Neuronal stem cell (in vitro differentiated cells): ENCODE measurements around the gene SOSTDC1.

Experiments used
- DNase-seq: peaks from one replicate; pipeline ENCODE4 v3.0.0-alpha.2; 2013; ENCODE audit warnings: low spot score
- H2AFZ ChIP-seq: one replicate; pipeline ENCODE4 v1.6.1; 2013; ENCODE audit warnings: mild to moderate bottlenecking, low read length, inconsistent platforms
- H2AK5ac ChIP-seq: 2 replicates; pipeline ENCODE4 v1.6.1; 2013; ENCODE audit warnings: low read depth, mild to moderate bottlenecking, inconsistent platforms, low read length, moderate library complexity, mixed read lengths
- H2BK120ac ChIP-seq: 2 replicates; pipeline ENCODE4 v1.6.1; 2013; ENCODE audit warnings: low read depth, mild to moderate bottlenecking, inconsistent platforms, low read length, moderate library complexity, mixed read lengths
- H2BK12ac ChIP-seq: one replicate; pipeline ENCODE4 v1.6.1; 2013; ENCODE audit warnings: low read length, inconsistent platforms
- H2BK15ac ChIP-seq: 2 replicates; pipeline ENCODE4 v1.6.1; 2013; ENCODE audit warnings: mild to moderate bottlenecking, low read length, inconsistent platforms, mixed read lengths
- H2BK5ac ChIP-seq: one replicate; pipeline ENCODE4 v1.6.1; 2013; ENCODE audit warnings: inconsistent platforms, mild to moderate bottlenecking, low read length, moderate library complexity
- H3K14ac ChIP-seq: one replicate; pipeline ENCODE4 v1.6.1; 2013; ENCODE audit warnings: low read length, inconsistent platforms
- H3K18ac ChIP-seq: 2 replicates; pipeline ENCODE4 v1.6.1; 2013; ENCODE audit warnings: low read length, inconsistent platforms
- H3K23ac ChIP-seq: 2 replicates; pipeline ENCODE4 v1.6.1; 2013; ENCODE audit warnings: low read depth, mild to moderate bottlenecking, mixed read lengths, low read length, inconsistent platforms; ENCODE audit not compliant: poor library complexity
- H3K27ac ChIP-seq: replicated peaks from 3 replicates; pipeline ENCODE4 v1.5.1; 2013; ENCODE audit warnings: low read length, inconsistent platforms
- H3K27me3 ChIP-seq, 3 experiments: 2 replicates each; pipeline ENCODE4 v1.6.1; 2013; ENCODE audit warnings: low read length in 3 of 3, mild to moderate bottlenecking in 2 of 3, inconsistent platforms in 1 of 3, low read depth in 1 of 3, mixed read lengths in 1 of 3, moderate library complexity in 1 of 3; ENCODE audit not compliant: control insufficient read depth in 3 of 3, insufficient read depth in 3 of 3
- H3K36me3 ChIP-seq, 2 donors: replicated peaks in 1 of 2; 2 replicates each; pipeline ENCODE4 v1.6.1; 2013; ENCODE audit warnings: low read length in 2 of 2; ENCODE audit not compliant: control insufficient read depth in 2 of 2, insufficient read depth in 2 of 2
- H3K4ac ChIP-seq: 2 replicates; pipeline ENCODE4 v1.6.1; 2013; ENCODE audit warnings: inconsistent platforms, mild to moderate bottlenecking, low read length, moderate library complexity
- H3K4me1 ChIP-seq, 2 donors: 1 replicate in 1 of 2; 2 replicates in 1 of 2; pipeline ENCODE4 v1.6.1; 2013; ENCODE audit warnings: low read length in 2 of 2, low read depth in 1 of 2; ENCODE audit not compliant: control insufficient read depth in 2 of 2, insufficient read depth in 1 of 2
- H3K4me2 ChIP-seq: one replicate; pipeline ENCODE4 v1.6.1; 2013; ENCODE audit warnings: mild to moderate bottlenecking, low read length, inconsistent platforms; ENCODE audit not compliant: insufficient read depth, poor library complexity, severe bottlenecking
- H3K4me3 ChIP-seq, 2 donors: 2 replicates each; pipeline ENCODE4 v1.5.1; 2013; ENCODE audit warnings: low read length in 2 of 2, mild to moderate bottlenecking in 2 of 2, inconsistent platforms in 1 of 2, moderate library complexity in 1 of 2
- H3K79me1 ChIP-seq: one replicate; pipeline ENCODE4 v1.6.1; 2013; ENCODE audit warnings: low read depth, mild to moderate bottlenecking, inconsistent platforms, low read length, moderate library complexity
- H3K9ac ChIP-seq: one replicate; pipeline ENCODE4 v1.6.1; 2013; ENCODE audit warnings: mild to moderate bottlenecking, low read depth, low read length, inconsistent platforms; ENCODE audit not compliant: poor library complexity
- H3K9me3 ChIP-seq, 2 donors: replicated peaks in 1 of 2; 2 replicates each; pipeline versions ENCODE3 to v1.6.1; 2013; ENCODE audit warnings: low read length in 2 of 2, mild to moderate bottlenecking in 2 of 2, inconsistent platforms in 1 of 2, low read depth in 1 of 2, mixed read lengths in 1 of 2, moderate library complexity in 1 of 2; ENCODE audit not compliant: control insufficient read depth in 2 of 2, insufficient read depth in 1 of 2
- H4K8ac ChIP-seq: one replicate; pipeline ENCODE4 v1.6.1; 2013; ENCODE audit warnings: low read depth, mild to moderate bottlenecking, inconsistent platforms, low read length, moderate library complexity
- H4K91ac ChIP-seq: one replicate; pipeline ENCODE4 v1.6.1; 2013; ENCODE audit warnings: low read length, low read depth, mild to moderate bottlenecking, inconsistent platforms; ENCODE audit not compliant: poor library complexity
- WGBS, 2 donors: extraction: QIAGEN DNeasy Blood & Tissue Kit; methylation state at CpG; one replicate each; pipeline ENCODE4 v1.1.7; 2013; ENCODE audit warnings: missing lambda C conversion rate in 2 of 2, mixed read lengths in 1 of 2; ENCODE audit not compliant: insufficient read length in 2 of 2, insufficient replicate concordance in 1 of 2; ENCODE audit errors: extremely low coverage in 2 of 2; 5-methylcytosine and 5-hydroxymethylcytosine counted together

Gene SOSTDC1

DNA sequence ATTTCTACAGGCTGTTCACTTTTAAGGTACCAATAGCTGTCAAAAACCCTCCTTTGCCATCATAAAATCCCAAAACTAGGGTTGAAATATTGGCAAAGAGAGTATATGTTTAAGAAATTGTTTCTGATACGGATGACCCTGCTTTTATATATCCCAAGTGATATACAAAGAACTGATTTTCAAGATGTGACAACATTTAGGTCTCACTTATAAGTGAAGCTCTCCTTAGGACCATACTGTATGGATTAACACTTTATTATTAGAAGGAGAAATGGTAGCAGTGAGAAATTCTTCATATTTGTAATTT lies 33.2 kb downstream of the SOSTDC1 start:
- H2BK12ac ChIP-seq = no peak overlapping the region
- H3K23ac ChIP-seq = no peak overlapping the region
- H3K79me1 ChIP-seq = no peaks in the 10 kb centered on the region
- no peak overlapping the region for H2BK5ac ChIP-seq
- no peak overlapping the region for H3K14ac ChIP-seq
- no peak overlapping the region for H3K4me3 ChIP-seq
- DNase-seq = no peak
- H3K18ac ChIP-seq = no peak overlapping the region
- peaks cover 5 to 6% of the 10 kb centered on the region in 2 donors for H3K4me1 ChIP-seq
- H2AFZ ChIP-seq = no peak overlapping the region
- no peak overlapping the region for H3K9ac ChIP-seq
- H3K4ac ChIP-seq = no peak overlapping the region
- H2AK5ac ChIP-seq = no peak overlapping the region
- WGBS, 2 donors = no CpG with 5 or more reads among the region's 1 CpG
- H3K27ac ChIP-seq = no peak overlapping the region
- H2BK15ac ChIP-seq = no peak overlapping the region
- no peaks in the 10 kb centered on the region for H3K36me3 ChIP-seq
- no peak overlapping the region for H4K91ac ChIP-seq
- no peak overlapping the region for H2BK120ac ChIP-seq
- no peak overlapping the region for H3K4me2 ChIP-seq
- H4K8ac ChIP-seq = no peak overlapping the region
- no peaks in the 10 kb centered on the region for H3K9me3 ChIP-seq
- H3K27me3 ChIP-seq = no peaks in the 10 kb centered on the region

DNA sequence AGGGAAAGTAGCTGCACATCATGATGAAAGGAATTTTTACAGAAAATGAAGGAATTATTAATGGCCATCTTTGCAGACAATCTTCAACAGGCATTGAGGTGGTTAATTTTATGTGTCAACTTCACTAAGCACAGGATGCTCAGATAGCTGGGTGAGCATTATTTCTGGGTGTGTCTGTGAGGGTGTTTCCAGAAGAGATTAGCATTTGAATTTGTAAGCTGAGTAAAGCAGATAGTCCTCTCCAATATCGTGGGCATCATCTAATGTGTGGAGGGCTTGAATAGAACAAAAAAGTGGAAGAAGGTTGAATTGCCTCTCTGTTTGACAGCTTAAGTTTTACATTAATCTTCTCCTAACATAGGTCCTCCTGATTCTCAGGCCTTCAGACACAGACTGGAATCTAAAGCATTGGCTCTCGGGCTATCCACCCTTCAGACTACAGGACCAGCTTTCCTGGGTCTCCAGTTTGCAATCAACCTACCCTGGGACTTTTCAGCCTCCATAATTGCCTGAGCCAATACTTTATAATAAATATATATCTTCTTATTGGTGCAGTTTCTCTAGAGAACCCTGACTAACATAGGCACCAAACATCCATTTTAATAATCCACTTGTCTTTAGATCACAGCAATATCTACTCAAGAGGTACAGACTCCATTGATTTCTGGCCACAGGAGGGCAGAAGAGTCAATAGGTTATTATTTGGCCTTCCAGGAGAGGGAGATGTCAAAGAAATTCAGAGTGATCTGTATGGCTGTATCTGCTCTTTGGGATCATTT lies 33.7 kb downstream of the SOSTDC1 start:
- no CpG with 5 or more reads among the region's 2 CpGs for whole genome bisulfite sequencing, 2 donors
- no peak for DNase-seq

GRCh38 chr7:16430133-16430532 lies 35.4 kb downstream of the SOSTDC1 start:
- Histone ChIP-seq H3K79me1 (no peaks in the 10 kb centered on the region), H4K91ac (no peak overlapping the region), H3K14ac (no peak overlapping the region), H4K8ac (no peak overlapping the region), H2BK120ac (no peak overlapping the region), H2AFZ (no peak overlapping the region), H2AK5ac (no peak overlapping the region), H3K4me1 (peaks cover 5% of the 10 kb centered on the region in 2 donors), H3K18ac (no peak overlapping the region), H3K9ac (no peak overlapping the region), H3K4me3 (no peak overlapping the region), H2BK12ac (no peak overlapping the region), H3K27me3 (no peaks in the 10 kb centered on the region), H3K23ac (no peak overlapping the region), H3K4me2 (no peak overlapping the region), H3K36me3 (no peaks in the 10 kb centered on the region), H3K27ac (no peak overlapping the region), H2BK5ac (no peak overlapping the region), H3K4ac (no peak overlapping the region), H3K9me3 (no peaks in the 10 kb centered on the region), H2BK15ac (no peak overlapping the region)
- WGBS, 2 donors = no CpG with 5 or more reads among the region's 3 CpGs
- no peak for DNase-seq

More for the DNA sequence above, 33.7 kb downstream of the SOSTDC1 start:
- H3K36me3 ChIP-seq = no peaks in the 10 kb centered on the region
- H3K18ac ChIP-seq = no peak overlapping the region
- no peak overlapping the region for H3K4me3 ChIP-seq
- H3K14ac ChIP-seq = no peak overlapping the region
- no peak overlapping the region for H3K27ac ChIP-seq
- H3K9ac ChIP-seq = no peak overlapping the region
- H2BK12ac ChIP-seq = no peak overlapping the region
- H4K91ac ChIP-seq = no peak overlapping the region
- no peaks in the 10 kb centered on the region for H3K79me1 ChIP-seq
- H2AFZ ChIP-seq = no peak overlapping the region
- no peak overlapping the region for H3K23ac ChIP-seq
- no peak overlapping the region for H2BK5ac ChIP-seq
- H3K4ac ChIP-seq = no peak overlapping the region
- H3K4me2 ChIP-seq = no peak overlapping the region
- no peaks in the 10 kb centered on the region for H3K9me3 ChIP-seq
- H2AK5ac ChIP-seq = no peak overlapping the region
- peaks cover 5% of the 10 kb centered on the region in 2 donors for H3K4me1 ChIP-seq
- no peaks in the 10 kb centered on the region for H3K27me3 ChIP-seq
- no peak overlapping the region for H2BK15ac ChIP-seq
- no peak overlapping the region for H4K8ac ChIP-seq
- no peak overlapping the region for H2BK120ac ChIP-seq

GRCh38 chr7:16428672-16429071 lies 36.9 kb downstream of the SOSTDC1 start:
- no peak overlapping the region for H4K91ac ChIP-seq
- DNase-seq = no peak
- no peak overlapping the region for H3K27ac ChIP-seq
- no peak overlapping the region for H2AK5ac ChIP-seq
- H2BK15ac ChIP-seq = no peak overlapping the region
- no peaks in the 10 kb centered on the region for H3K27me3 ChIP-seq
- no peak overlapping the region for H3K18ac ChIP-seq
- no peak overlapping the region for H3K9ac ChIP-seq
- H2AFZ ChIP-seq = no peak overlapping the region
- no peaks in the 10 kb centered on the region for H3K9me3 ChIP-seq
- peaks cover 5% of the 10 kb centered on the region in 2 donors for H3K4me1 ChIP-seq
- H2BK5ac ChIP-seq = no peak overlapping the region
- no peak overlapping the region for H3K14ac ChIP-seq
- H2BK120ac ChIP-seq = no peak overlapping the region
- H3K79me1 ChIP-seq = no peaks in the 10 kb centered on the region
- H3K4me3 ChIP-seq = no peak overlapping the region
- no peaks in the 10 kb centered on the region for H3K36me3 ChIP-seq
- no peak overlapping the region for H4K8ac ChIP-seq
- H2BK12ac ChIP-seq = no peak overlapping the region
- H3K23ac ChIP-seq = no peak overlapping the region
- H3K4me2 ChIP-seq = no peak overlapping the region
- H3K4ac ChIP-seq = no peak overlapping the region
- no CpG with 5 or more reads among the region's 2 CpGs for WGBS, 2 donors
